C4-2B (cell line): ENCODE results near the gene GALNT2.

Experiments used
- H3K27ac ChIP-seq: fragments of 450-650 bp; 2 replicates; pipeline ENCODE4 v1.5.1; 2017
- CTCF ChIP-seq: fragments of 450-650 bp; conservative IDR thresholded peaks from 2 replicates; pipeline ENCODE4 v1.5.1; 2017; ENCODE audit warnings: mild to moderate bottlenecking
- ZFX ChIP-seq: fragments of 450-650 bp; IDR thresholded peaks from 2 replicates; pipeline ENCODE4 v1.6.1; 2017

The GALNT2 gene

GRCh38 chr1:230230948-230231773 lies 164.1 kb downstream of the GALNT2 start:
- TF ChIP-seq ZFX (no peak), CTCF (no peak)
- H3K27ac ChIP-seq, result no peak overlapping the region

GRCh38 chr1:230231774-230232145 lies 164.7 kb downstream of the GALNT2 start:
- no peak overlapping the region for H3K27ac ChIP-seq
- TF ChIP-seq CTCF (no peak), ZFX (no peak)

GRCh38 chr1:230232371-230232771 lies 165.3 kb downstream of the GALNT2 start:
- TF ChIP-seq CTCF (no peak), ZFX (no peak)
- no peak overlapping the region for H3K27ac ChIP-seq

GRCh38 chr1:230233786-230234185 lies 166.7 kb downstream of the GALNT2 start:
- no peak for TF ChIP-seq ZFX
- H3K27ac ChIP-seq, result no peak overlapping the region

GRCh38 chr1:230235876-230236275 lies 168.8 kb downstream of the GALNT2 start:
- TF ChIP-seq ZFX, result no peak
- no peak for TF ChIP-seq CTCF
- no peak overlapping the region for H3K27ac ChIP-seq

GRCh38 chr1:230236301-230237008 lies 169.4 kb downstream of the GALNT2 start:
- no peak overlapping the region for H3K27ac ChIP-seq
- TF ChIP-seq ZFX (no peak), CTCF (no peak)

GRCh38 chr1:230237009-230237370 lies 170.0 kb downstream of the GALNT2 start:
- TF ChIP-seq CTCF (no peak), ZFX (no peak)
- H3K27ac ChIP-seq, result no peak overlapping the region
